GM12878 (cell line): ENCODE data around the gene LAMA2. TPM values are rescaled to one million over a fixed set of nuclear protein-coding genes. Genes with fewer than 3 reads are reported as not detected.

Source experiments
- ATAC-seq: fragments of 200-7000 bp; cut with Tn5 transposase; 3 replicates; pipeline ENCODE4 v1.9.1; 2020; ENCODE audit warnings: mild to moderate bottlenecking, moderate library complexity
- BruUV-seq: library from RNA; stranded (reverse); fragments of 400-500 nt; replicated peaks from 2 replicates; lab custom pipeline; 2021; lab: Mats Ljungman, UMichigan
- CTCF ChIA-PET: fragments of 300-600 bp; sonication (Branson Sonifier 250); formaldehyde crosslinking; extraction: SDS; loops from one replicate; lab custom pipeline; 2021; ENCODE audit warnings: inconsistent platforms; lab: Yijun Ruan, JAX
- POLR2A ChIA-PET: fragments of 350-600 bp; formaldehyde crosslinking; extraction: SDS; loops from one replicate; lab custom pipeline; 2021; ENCODE audit warnings: inconsistent platforms; lab: Charles Lee
- RAD21 ChIA-PET: fragments of 300-600 bp; sonication (Branson Sonifier 250); formaldehyde crosslinking; loops from one replicate; lab custom pipeline; 2023; ENCODE audit warnings: antibody characterized with exemption; ENCODE audit not compliant: unreplicated experiment; lab: Charles Lee
- SMC1A ChIA-PET: fragments of 300-600 bp; sonication (Branson Sonifier 250); formaldehyde crosslinking; loops from one replicate; lab custom pipeline; 2023; ENCODE audit not compliant: unreplicated experiment, uncharacterized antibody; lab: Charles Lee
- DNase-seq: peaks from one replicate; pipeline ENCODE4 v3.0.0-alpha.2; 2011; ENCODE audit warnings: low read depth, low spot score
- FAIRE-seq: peaks from 3 replicates; lab custom pipeline; 2011; peaks lifted over from hg19 to GRCh38; lab: Jason Lieb, UNC
- H2AFZ ChIP-seq: 2 replicates; pipeline ENCODE4 v1.6.0; 2011; ENCODE audit warnings: low read depth, low read length, control low read depth; ENCODE audit not compliant: control insufficient read depth
- H3K27ac ChIP-seq: 2 replicates; pipeline ENCODE4 v1.5.1; 2011; ENCODE audit warnings: control low read depth; ENCODE audit not compliant: control insufficient read depth, insufficient read depth
- H3K27me3 ChIP-seq, 2 experiments: replicated peaks in 1 of 2; 2 replicates each; pipeline versions ENCODE4 v1.6.0 to v1.6.1; 2011; ENCODE audit warnings: low read length in 1 of 2; ENCODE audit not compliant: control insufficient read depth in 2 of 2, insufficient read depth in 2 of 2
- H3K36me3 ChIP-seq, 2 experiments: 2 replicates each; pipeline ENCODE4 v1.5.1; 2011; ENCODE audit warnings: low read length in 1 of 2; ENCODE audit not compliant: control insufficient read depth in 2 of 2, insufficient read depth in 2 of 2
- H3K4me1 ChIP-seq: 2 replicates; pipeline ENCODE4 v1.6.1; 2011; ENCODE audit warnings: mild to moderate bottlenecking, low read length, moderate library complexity, mixed read lengths; ENCODE audit not compliant: control insufficient read depth, insufficient read depth
- H3K4me2 ChIP-seq: 2 replicates; pipeline ENCODE4 v1.6.0; 2011; ENCODE audit warnings: control low read depth; ENCODE audit not compliant: control insufficient read depth, insufficient read depth
- H3K4me3 ChIP-seq: fragments of 200-600 bp; sonication (generic); 2 replicates; pipeline ENCODE4 v1.5.1; 2016
- H3K79me2 ChIP-seq: 2 replicates; pipeline ENCODE4 v1.6.0; 2011; ENCODE audit warnings: low read length; ENCODE audit not compliant: control insufficient read depth, insufficient read depth
- H3K9ac ChIP-seq: 2 replicates; pipeline ENCODE4 v1.8.0; 2011; ENCODE audit warnings: low read length, control low read depth, mixed read lengths; ENCODE audit not compliant: control insufficient read depth, insufficient read depth
- H3K9me3 ChIP-seq: replicated peaks from 3 replicates; pipeline ENCODE4 v1.5.1; 2011; ENCODE audit warnings: mild to moderate bottlenecking, low read length; ENCODE audit not compliant: control insufficient read depth, insufficient read depth
- H4K20me1 ChIP-seq: 2 replicates; pipeline ENCODE4 v1.6.0; 2011; ENCODE audit not compliant: control insufficient read depth, insufficient read depth
- CHD4 ChIP-seq: fragments of 200-600 bp; sonication (generic); IDR thresholded peaks from 2 replicates; pipeline ENCODE4 v1.6.1; 2016; ENCODE audit warnings: mild to moderate bottlenecking
- EGR1 ChIP-seq, 2 experiments: IDR thresholded peaks; 1 replicate in 1 of 2; 2 replicates in 1 of 2; pipeline ENCODE4 v1.6.1; 2011 to 2012; ENCODE audit warnings: low read depth in 2 of 2, low read length in 2 of 2, borderline replicate concordance in 1 of 2, mild to moderate bottlenecking in 1 of 2, moderate library complexity in 1 of 2
- ESRRA ChIP-seq: IDR thresholded peaks from 2 replicates; pipeline ENCODE4 v1.6.1; 2012; ENCODE audit warnings: mild to moderate bottlenecking, low read length, improper control_type of control experiment
- MEF2B ChIP-seq: fragments of 450-650 bp; IDR thresholded peaks from 2 replicates; pipeline ENCODE4 v1.6.1; 2018; ENCODE audit warnings: mild to moderate bottlenecking, moderate library complexity; ENCODE audit not compliant: partially characterized antibody, poor library complexity, severe bottlenecking
- MTA3 ChIP-seq: IDR thresholded peaks from 2 replicates; pipeline ENCODE4 v1.6.1; 2012; ENCODE audit warnings: low read length, inconsistent platforms, borderline replicate concordance
- NR2C1 ChIP-seq: fragments of 450-650 bp; IDR thresholded peaks from 2 replicates; pipeline ENCODE4 v1.6.1; 2017; ENCODE audit warnings: antibody characterized with exemption, mild to moderate bottlenecking, moderate library complexity
- POLR2A ChIP-seq: IDR thresholded peaks from 2 replicates; pipeline ENCODE4 v1.6.1; 2011; ENCODE audit warnings: low read depth, mild to moderate bottlenecking, low read length
- SMAD5 ChIP-seq: IDR thresholded peaks from 2 replicates; pipeline ENCODE4 v1.6.1; 2016; ENCODE audit warnings: antibody characterized with exemption, low read depth
- SRF ChIP-seq, 2 experiments: IDR thresholded peaks; 2 replicates each; pipeline ENCODE4 v1.6.1; 2011; ENCODE audit warnings: low read depth in 2 of 2, low read length in 2 of 2, mild to moderate bottlenecking in 1 of 2, moderate library complexity in 1 of 2
- STAT3 ChIP-seq: IDR thresholded peaks from 2 replicates; pipeline ENCODE4 v1.6.1; 2011; ENCODE audit warnings: low read depth, low read length, improper control_type of control experiment
- TARDBP ChIP-seq: IDR thresholded peaks from 2 replicates; pipeline ENCODE4 v1.6.1; 2016; ENCODE audit warnings: borderline replicate concordance
- TBL1XR1 ChIP-seq: IDR thresholded peaks from 2 replicates; pipeline ENCODE4 v1.6.1; 2012; ENCODE audit warnings: low read depth, low read length, improper control_type of control experiment
- WGBS: methylation state at CpG from one replicate; pipeline ENCODE4 v1.1.6; 2016; ENCODE audit warnings: low lambda C conversion rate; ENCODE audit not compliant: insufficient replicate concordance, insufficient coverage; ENCODE audit errors: missing lambda C conversion rate; 5-methylcytosine and 5-hydroxymethylcytosine counted together
- in situ Hi-C: fragments of 300-500 bp; cut with MboI; formaldehyde crosslinking; loops from 9 replicates; pipeline ENCODE4 v1.14.3; 2018; ENCODE audit warnings: mixed read lengths
- intact Hi-C: fragments of 100-400 bp; cut with micrococcal nuclease; formaldehyde crosslinking; loops from one replicate; pipeline ENCODE4 v1.14.2; 2022; ENCODE audit not compliant: unreplicated experiment
- polyA plus RNA-seq, 11 experiments: library from polyadenylated mRNA; depleted of rRNA in 4 of 11; unstranded in 6 of 11; stranded (reverse) in 5 of 11; fragments of >200 nt; fragmentation: Nextera tagmentation in 4 of 11; fragmentation: Illumina TruSeq in 1 of 11; extraction: Ambion mirVana in 4 of 11; extraction: Trizol in 1 of 11; gene quantifications; 1 replicate in 1 of 11; 2 replicates in 10 of 11; pipeline versions ENCODE4 v1.2.1 to v1.2.3, GENCODE V29; 2011 to 2016; ENCODE audit warnings: inconsistent platforms in 2 of 11, missing spikeins in 2 of 11, low read depth in 1 of 11
- total RNA-seq, 4 experiments: library from RNA; depleted of rRNA in 3 of 4; stranded (reverse); fragments of >200 nt in 3 of 4; fragmentation: Illumina TruSeq in 1 of 4; extraction: Trizol in 1 of 4; gene quantifications; 2 replicates each; pipeline versions ENCODE4 v1.2.1 to v1.2.3, GENCODE V29; 2013 to 2021

The LAMA2 gene
- total and polyA plus RNA-seq, 10 of the 15 experiments (the other 5 are each of a cell fraction or from before 2014, with no cell fraction given) = 0.04 to 2.0 (median 0.37) TPM; not detected in 1

DNA sequence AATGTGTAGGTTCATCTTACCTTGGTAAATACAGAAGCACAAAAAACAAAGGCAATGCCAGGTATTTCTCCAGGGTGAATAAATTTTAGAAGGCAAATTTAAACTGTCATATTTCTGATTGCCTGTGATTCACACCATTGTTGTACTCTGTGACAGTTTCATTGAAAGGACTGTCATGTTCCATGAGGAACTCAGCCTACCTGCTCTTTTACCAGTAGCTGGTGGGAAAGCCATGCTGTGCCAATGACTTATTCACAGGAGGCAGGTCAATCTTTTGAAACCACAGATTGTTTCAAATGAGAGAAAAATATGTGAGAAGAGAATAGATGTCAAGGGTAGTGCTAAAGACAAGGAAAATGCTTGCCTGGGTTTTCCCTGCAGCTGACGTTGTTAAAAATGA is 206.4 kb downstream of the LAMA2 start:
- no peak for DNase-seq
- Histone ChIP-seq H3K4me1 (no peaks in the 10 kb centered on the region), H3K36me3 (no peaks in the 10 kb centered on the region), H2AFZ (no peak overlapping the region), H3K27me3 (no peaks in the 10 kb centered on the region), H3K9ac (no peak overlapping the region), H3K27ac (no peak overlapping the region), H4K20me1 (no peaks in the 10 kb centered on the region), H3K79me2 (no peaks in the 10 kb centered on the region), H3K4me2 (no peak overlapping the region), H3K9me3 (no peaks in the 10 kb centered on the region), H3K4me3 (no peak overlapping the region)
- no TSS peak for BruUV-seq
- ChIA-PET SMC1A (no interaction called here), CTCF (no interaction called here), RAD21 (no interaction called here), POLR2A (no interaction called here)
- in situ Hi-C loops = no loop called here
- no peak for ATAC-seq
- no peak for FAIRE-seq
- intact Hi-C loops = no loop called here
- WGBS = 0% methylated on average over 1 of the region's 1 CpG
- TF ChIP-seq TBL1XR1 (no peak), EGR1 (IDR thresholded peaks at IDR 0.05; ENCODE audit: borderline replicate concordance in 1 of 2, low read depth in 2 of 2, low read length in 2 of 2) (no peak), STAT3 (no peak), POLR2A (no peak), ESRRA (no peak), NR2C1 (no peak), SMAD5 (no peak), MEF2B (no peak), MTA3 (no peak), TARDBP (no peak), CHD4 (no peak), SRF (IDR thresholded peaks at IDR 0.05; ENCODE audit: low read depth in 2 of 2, low read length in 2 of 2) (no peak)
